IMR-90 (cell line): ENCODE measurements around the gene CTAGE4. TPM values are rescaled to one million over a fixed set of nuclear protein-coding genes. Genes with fewer than 3 reads are reported as not detected.
"Not testable (repeated sequence)": the region's sequence is repeated elsewhere in the genome, so short reads cannot be mapped to it uniquely, and the experiment has no call there.

Experiments
- ATAC-seq: fragments of 200-7000 bp; cut with Tn5 transposase; 2 replicates; pipeline ENCODE4 v1.9.1; 2020; ENCODE audit warnings: low read depth, mild to moderate bottlenecking, moderate library complexity
- BruUV-seq: library from RNA; stranded (reverse); fragments of 400-500 nt; replicated peaks from 2 replicates; lab custom pipeline; 2021; lab: Mats Ljungman, UMichigan
- CTCF ChIA-PET: fragments of 300-600 bp; formaldehyde crosslinking; extraction: SDS; loops from one replicate; lab custom pipeline; 2021; ENCODE audit warnings: antibody characterized with exemption; lab: Yijun Ruan, JAX
- POLR2A ChIA-PET: fragments of 300-600 bp; sonication (Branson Sonifier 250); formaldehyde crosslinking; loops from one replicate; lab custom pipeline; 2022; ENCODE audit warnings: antibody characterized with exemption; ENCODE audit not compliant: unreplicated experiment; lab: Charles Lee
- DNase-seq: peaks from one replicate; pipeline ENCODE4 v3.0.0; 2013
- H2AFZ ChIP-seq: replicated peaks from 2 replicates; pipeline ENCODE3; 2013; ENCODE audit warnings: low read length, mild to moderate bottlenecking; ENCODE audit not compliant: poor library complexity
- H2AK5ac ChIP-seq: 2 replicates; pipeline ENCODE4 v1.6.1; 2013; ENCODE audit warnings: low read depth, low read length, inconsistent platforms
- H2AK9ac ChIP-seq: replicated peaks from 2 replicates; pipeline ENCODE3; 2013; ENCODE audit warnings: mild to moderate bottlenecking, low read depth, low read length, moderate library complexity; ENCODE audit not compliant: poor library complexity
- H2BK120ac ChIP-seq: 2 replicates; pipeline ENCODE4 v1.6.1; 2013; ENCODE audit warnings: low read depth, low read length, inconsistent platforms
- H2BK15ac ChIP-seq: 3 replicates; pipeline ENCODE4 v1.6.1; 2013; ENCODE audit warnings: low read depth, low read length, inconsistent platforms
- H2BK20ac ChIP-seq: 2 replicates; pipeline ENCODE4 v1.6.1; 2013; ENCODE audit warnings: low read depth, mild to moderate bottlenecking, inconsistent platforms, low read length, moderate library complexity
- H2BK5ac ChIP-seq: 2 replicates; pipeline ENCODE4 v1.6.1; 2013; ENCODE audit warnings: mild to moderate bottlenecking, low read depth, low read length, inconsistent platforms; ENCODE audit not compliant: poor library complexity, severe bottlenecking
- H3K14ac ChIP-seq: replicated peaks from 2 replicates; pipeline ENCODE4 v1.6.1; 2013; ENCODE audit warnings: low read depth, low read length, inconsistent platforms
- H3K18ac ChIP-seq: 2 replicates; pipeline ENCODE4 v1.6.1; 2013; ENCODE audit warnings: low read depth, low read length, control low read depth
- H3K23ac ChIP-seq: 2 replicates; pipeline ENCODE4 v1.6.1; 2013; ENCODE audit warnings: low read depth, low read length, inconsistent platforms
- H3K27ac ChIP-seq: 2 replicates; pipeline ENCODE4 v1.5.1; 2013; ENCODE audit warnings: mild to moderate bottlenecking, control low read depth, low read length; ENCODE audit not compliant: insufficient read depth
- H3K27me3 ChIP-seq: 2 replicates; pipeline ENCODE4 v1.6.1; 2013; ENCODE audit warnings: low read length; ENCODE audit not compliant: control insufficient read depth, insufficient read depth
- H3K36me3 ChIP-seq: 2 replicates; pipeline ENCODE4 v1.6.1; 2013; ENCODE audit warnings: low read length, mixed read lengths; ENCODE audit not compliant: control insufficient read depth, insufficient read depth
- H3K4ac ChIP-seq: 2 replicates; pipeline ENCODE4 v1.6.1; 2013; ENCODE audit warnings: low read depth, low read length, inconsistent platforms
- H3K4me1 ChIP-seq: 2 replicates; pipeline ENCODE4 v1.6.1; 2013; ENCODE audit warnings: low read length, mixed read lengths; ENCODE audit not compliant: control insufficient read depth, insufficient read depth
- H3K4me2 ChIP-seq: 2 replicates; pipeline ENCODE4 v1.6.1; 2013; ENCODE audit warnings: low read depth, mild to moderate bottlenecking, control low read depth, low read length, moderate library complexity
- H3K4me3 ChIP-seq: 2 replicates; pipeline ENCODE4 v1.5.1; 2013; ENCODE audit warnings: low read depth, mild to moderate bottlenecking, control low read depth, low read length, moderate library complexity; ENCODE audit not compliant: insufficient read depth
- H3K56ac ChIP-seq: 2 replicates; pipeline ENCODE4 v1.6.1; 2013; ENCODE audit warnings: low read length, inconsistent platforms; ENCODE audit not compliant: insufficient read depth; ENCODE audit errors: extremely low read depth
- H3K79me1 ChIP-seq, 2 experiments: 2 replicates each; pipeline ENCODE4 v1.6.1; 2013; ENCODE audit warnings: low read length in 2 of 2, inconsistent platforms in 1 of 2, low read depth in 1 of 2
- H3K9ac ChIP-seq: 2 replicates; pipeline ENCODE4 v1.6.1; 2013; ENCODE audit warnings: low read depth, low read length, control low read depth
- H3K9me1 ChIP-seq: 2 replicates; pipeline ENCODE4 v1.6.1; 2013; ENCODE audit warnings: low read length, inconsistent platforms; ENCODE audit not compliant: insufficient read depth
- H3K9me3 ChIP-seq: 2 replicates; pipeline ENCODE4 v1.6.1; 2013; ENCODE audit warnings: low read length; ENCODE audit not compliant: control insufficient read depth, insufficient read depth
- H4K20me1 ChIP-seq: 2 replicates; pipeline ENCODE4 v1.6.1; 2013; ENCODE audit warnings: low read length, inconsistent platforms; ENCODE audit not compliant: insufficient read depth
- H4K5ac ChIP-seq: 2 replicates; pipeline ENCODE4 v1.6.1; 2013; ENCODE audit warnings: mild to moderate bottlenecking, low read depth, low read length, control low read depth
- H4K8ac ChIP-seq, 2 experiments: 2 replicates each; pipeline ENCODE4 v1.6.1; 2013; ENCODE audit warnings: low read depth in 2 of 2, low read length in 2 of 2, control low read depth in 1 of 2, inconsistent platforms in 1 of 2
- H4K91ac ChIP-seq: 2 replicates; pipeline ENCODE4 v1.6.1; 2013; ENCODE audit warnings: low read depth, low read length, inconsistent platforms; ENCODE audit not compliant: insufficient read depth
- dilution Hi-C: fragments of 300-500 bp; cut with HindIII; formaldehyde crosslinking; loops from one replicate; pipeline ENCODE4 v1.14.3; 2018; ENCODE audit warnings: low sequenced_read_pairs; ENCODE audit not compliant: unreplicated experiment
- in situ Hi-C: fragments of 300-500 bp; cut with MboI; formaldehyde crosslinking; loops from 3 replicates; pipeline ENCODE4 v1.14.3; 2019; ENCODE audit warnings: low sequenced_read_pairs, inconsistent platforms, mixed read lengths
- intact Hi-C: fragments of 100-400 bp; cut with micrococcal nuclease; formaldehyde crosslinking; loops from 2 replicates; pipeline ENCODE4 v1.10.0; 2022
- polyA plus RNA-seq, 3 experiments: library from polyadenylated mRNA; depleted of rRNA; stranded (reverse); fragments of >200 nt; gene quantifications; 2 replicates each; pipeline ENCODE4 v1.2.3, GENCODE V29; 2012; ENCODE audit warnings: low replicate concordance in 1 of 3
- total RNA-seq: library from RNA; depleted of rRNA; stranded (reverse); fragments of >200 nt; gene quantifications from 2 replicates; pipeline ENCODE4 v1.2.3, GENCODE V29; 2012

The CTAGE4 gene
- total and polyA plus RNA-seq, 2 of the 4 experiments (the other 2 are of a cell fraction), result 0.03 TPM; not detected in 1

- H4K8ac ChIP-seq, H2BK120ac ChIP-seq, H3K4me2 ChIP-seq, H3K14ac ChIP-seq, H3K36me3 ChIP-seq, H2AK5ac ChIP-seq, H3K56ac ChIP-seq, H2BK5ac ChIP-seq, H3K9me3 ChIP-seq, H2AFZ ChIP-seq, H2BK15ac ChIP-seq, H4K20me1 ChIP-seq, intact Hi-C loops, in situ Hi-C loops, H3K9ac ChIP-seq, CTCF ChIA-PET, dilution Hi-C loops, ATAC-seq, H3K4me1 ChIP-seq, H4K5ac ChIP-seq, H3K27me3 ChIP-seq, H3K23ac ChIP-seq, H3K79me1 ChIP-seq, H3K9me1 ChIP-seq, H3K4ac ChIP-seq, H3K27ac ChIP-seq, H3K18ac ChIP-seq, H2AK9ac ChIP-seq, H4K91ac ChIP-seq, H2BK20ac ChIP-seq, BruUV-seq, DNase-seq, H3K4me3 ChIP-seq, POLR2A ChIA-PET: not testable (repeated sequence)
Observed at GRCh38 chr7:144220531-144220930, 37.3 kb downstream of the CTAGE4 start.

- H4K8ac ChIP-seq, H3K9ac ChIP-seq, dilution Hi-C loops, ATAC-seq, POLR2A ChIA-PET, H3K4ac ChIP-seq, H3K14ac ChIP-seq, H2AK9ac ChIP-seq, H2BK15ac ChIP-seq, intact Hi-C loops, in situ Hi-C loops, H2AFZ ChIP-seq, BruUV-seq, H3K9me3 ChIP-seq, H2BK20ac ChIP-seq, H3K4me1 ChIP-seq, H3K23ac ChIP-seq, H3K4me2 ChIP-seq, H3K9me1 ChIP-seq, H3K56ac ChIP-seq, H4K5ac ChIP-seq, H2BK5ac ChIP-seq, H3K4me3 ChIP-seq, H3K27me3 ChIP-seq, H4K91ac ChIP-seq, H3K79me1 ChIP-seq, H3K18ac ChIP-seq, H4K20me1 ChIP-seq, H3K27ac ChIP-seq, DNase-seq, H3K36me3 ChIP-seq, H2AK5ac ChIP-seq, CTCF ChIA-PET, H2BK120ac ChIP-seq: not testable (repeated sequence)
Observed at GRCh38 chr7:144223675-144224074, 40.4 kb downstream of the CTAGE4 start.
